ENCODE results near the gene RAB6A.
"Not testable (repeated sequence)": the region's sequence is repeated elsewhere in the genome, so short reads cannot be mapped to it uniquely, and the experiment has no call there.

RAB6A gene

DNA sequence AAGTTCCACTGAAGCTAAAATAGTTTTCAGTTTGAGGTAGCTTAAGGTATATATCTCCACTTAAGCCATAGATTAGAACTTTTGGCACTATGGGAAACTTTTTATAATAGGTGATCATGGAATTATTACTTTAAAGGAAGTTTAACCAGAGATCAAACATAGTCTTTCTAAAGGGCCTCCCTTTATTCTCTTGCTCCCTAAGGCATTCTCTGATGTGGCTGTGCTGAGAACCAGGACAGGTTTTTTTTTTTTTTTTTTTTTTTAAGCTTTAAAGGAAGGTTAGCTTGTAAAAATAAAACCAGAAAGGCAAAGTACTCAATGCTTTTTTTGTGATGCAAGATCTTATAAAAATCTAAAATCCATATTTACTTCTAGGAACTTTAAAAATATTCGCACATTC is 23.9 kb upstream of the RAB6A start:
- no peak for DNase-seq (ENCODE audit: low spot score)
- Mint-ChIP-seq H3K4me1 (ENCODE audit: low read depth) (peaks cover 12% of the 10 kb centered on the region), H3K27me3 (ENCODE audit: low read depth) (no peaks in the 10 kb centered on the region), H3K9me3 (no peaks in the 10 kb centered on the region), H3K4me3 (no peak overlapping the region), H3K36me3 (ENCODE audit: low read depth) (no peaks in the 10 kb centered on the region), H3K27ac (no peak overlapping the region)

- Mint-ChIP-seq H3K27ac (no peak overlapping the region), H3K27me3 (ENCODE audit: low read depth) (no peaks in the 10 kb centered on the region), H3K4me1 (ENCODE audit: low read depth) (peaks cover 12% of the 10 kb centered on the region), H3K4me3 (no peak overlapping the region), H3K36me3 (ENCODE audit: low read depth) (no peaks in the 10 kb centered on the region), H3K9me3 (no peaks in the 10 kb centered on the region)
- DNase-seq (ENCODE audit: low spot score): no peak
Observed at GRCh38 chr11:73784080-73784634, 23.3 kb upstream of the RAB6A start.

- DNase-seq (ENCODE audit: low spot score): no peak
- H3K27me3 Mint-ChIP-seq (ENCODE audit: low read depth): no peaks in the 10 kb centered on the region
- H3K36me3 Mint-ChIP-seq (ENCODE audit: low read depth): no peaks in the 10 kb centered on the region
- no peak overlapping the region for H3K4me3 Mint-ChIP-seq
- H3K27ac Mint-ChIP-seq: no peak overlapping the region
- no peaks in the 10 kb centered on the region for H3K9me3 Mint-ChIP-seq
- H3K4me1 Mint-ChIP-seq (ENCODE audit: low read depth): peaks cover 18% of the 10 kb centered on the region
Observed at GRCh38 chr11:73783483-73784020, 22.7 kb upstream of the RAB6A start.

DNA sequence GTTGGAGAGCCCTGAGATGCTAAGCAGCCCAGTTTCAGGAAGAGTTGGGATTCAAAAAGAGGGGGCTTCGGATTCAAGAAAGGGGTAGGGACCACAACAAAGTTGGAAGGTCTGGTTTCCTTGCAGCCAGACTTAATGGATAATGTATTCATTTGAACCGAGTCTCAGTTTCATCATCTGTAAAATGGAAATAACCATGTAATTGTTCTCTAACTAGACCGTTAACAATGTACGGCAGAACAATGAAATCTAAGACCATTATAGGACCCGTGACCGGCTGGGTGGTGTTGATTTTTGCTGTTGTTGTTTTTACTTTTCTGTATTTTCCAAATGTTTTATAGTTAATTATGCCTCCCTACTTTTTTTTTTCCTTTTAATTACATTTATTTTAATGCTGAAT is 20.4 kb upstream of the RAB6A start:
- H3K36me3 Mint-ChIP-seq (ENCODE audit: low read depth): no peaks in the 10 kb centered on the region
- H3K4me3 Mint-ChIP-seq: no peak overlapping the region
- no peak for DNase-seq (ENCODE audit: low spot score)
- H3K4me1 Mint-ChIP-seq (ENCODE audit: low read depth): peaks cover 19% of the 10 kb centered on the region
- no peaks in the 10 kb centered on the region for H3K27me3 Mint-ChIP-seq (ENCODE audit: low read depth)
- H3K27ac Mint-ChIP-seq: no peak overlapping the region
- no peaks in the 10 kb centered on the region for H3K9me3 Mint-ChIP-seq

GRCh38 chr11:73779084-73779902 is 18.4 kb upstream of the RAB6A start:
- Mint-ChIP-seq H3K27ac (peak overlapping the region; percentile 99), H3K27me3 (ENCODE audit: low read depth) (no peaks in the 10 kb centered on the region), H3K36me3 (ENCODE audit: low read depth) (no peaks in the 10 kb centered on the region), H3K4me3 (peak overlapping the region; percentile 89), H3K9me3 (no peaks in the 10 kb centered on the region), H3K4me1 (ENCODE audit: low read depth) (peaks cover 14% of the 10 kb centered on the region)
- DNase-seq (ENCODE audit: low spot score): peak; percentile 98

- not testable (repeated sequence) for H3K4me1 Mint-ChIP-seq (ENCODE audit: low read depth); DNase-seq (ENCODE audit: low spot score); H3K9me3 Mint-ChIP-seq; H3K27ac Mint-ChIP-seq; H3K4me3 Mint-ChIP-seq; H3K36me3 Mint-ChIP-seq (ENCODE audit: low read depth)
- peaks cover 26% of the 10 kb centered on the region for H3K27me3 Mint-ChIP-seq (ENCODE audit: low read depth)
Observed at GRCh38 chr11:73770811-73771210, 9.9 kb upstream of the RAB6A start.

- no peak overlapping the region for H3K27ac Mint-ChIP-seq
- H3K4me1 Mint-ChIP-seq (ENCODE audit: low read depth): peaks cover 2% of the 10 kb centered on the region
- peaks cover 22% of the 10 kb centered on the region for H3K27me3 Mint-ChIP-seq (ENCODE audit: low read depth)
- no peak overlapping the region for H3K4me3 Mint-ChIP-seq
- no peak for DNase-seq (ENCODE audit: low spot score)
- H3K36me3 Mint-ChIP-seq (ENCODE audit: low read depth): no peaks in the 10 kb centered on the region
- no peaks in the 10 kb centered on the region for H3K9me3 Mint-ChIP-seq
Observed at GRCh38 chr11:73766763-73767162, 5.9 kb upstream of the RAB6A start.

- peaks cover 18% of the 10 kb centered on the region for H3K27me3 Mint-ChIP-seq (ENCODE audit: low read depth)
- no peaks in the 10 kb centered on the region for H3K9me3 Mint-ChIP-seq
- H3K36me3 Mint-ChIP-seq (ENCODE audit: low read depth): peaks cover 9% of the 10 kb centered on the region
- DNase-seq (ENCODE audit: low spot score): no peak
- no peak overlapping the region for H3K4me3 Mint-ChIP-seq
- H3K4me1 Mint-ChIP-seq (ENCODE audit: low read depth): peaks cover 27% of the 10 kb centered on the region
- H3K27ac Mint-ChIP-seq: no peak overlapping the region
Observed at GRCh38 chr11:73762732-73763131, 1.9 kb upstream of the RAB6A start.

- no peaks in the 10 kb centered on the region for H3K9me3 Mint-ChIP-seq
- peaks cover 29% of the 10 kb centered on the region for H3K4me1 Mint-ChIP-seq (ENCODE audit: low read depth)
- H3K4me3 Mint-ChIP-seq: peak overlapping the region; percentile 89
Observed at GRCh38 chr11:73761403-73761945, 600 bp upstream of the RAB6A start.

DNA sequence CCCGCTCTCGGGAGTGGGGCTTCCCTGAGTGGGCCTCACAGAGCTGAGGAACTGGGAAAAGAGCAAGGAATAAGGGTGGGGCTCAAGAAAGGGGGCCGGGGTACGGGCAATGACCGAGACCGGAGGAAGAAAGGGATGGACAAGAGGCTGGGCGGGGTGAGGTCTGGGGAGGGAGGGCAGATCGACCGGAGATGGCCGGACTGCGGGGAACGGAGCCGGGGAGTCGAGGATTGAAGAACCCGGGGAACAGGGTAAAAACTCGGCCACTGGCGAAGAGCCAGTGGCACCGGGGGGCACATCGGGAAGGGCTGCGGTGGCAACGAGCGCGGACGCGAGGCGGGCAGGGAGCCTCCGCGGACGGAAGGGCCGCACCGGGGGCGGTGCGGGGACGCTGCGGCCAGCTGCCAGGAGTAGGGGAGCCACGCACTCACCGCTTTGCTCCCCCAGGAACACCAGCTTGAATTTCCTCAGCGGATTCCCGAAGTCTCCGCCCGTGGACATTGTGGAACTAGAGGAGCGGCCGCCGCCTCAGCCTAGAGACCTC is 667 bp downstream of the RAB6A start:
- no peak for DNase-seq (ENCODE audit: low spot score)
- Mint-ChIP-seq H3K36me3 (ENCODE audit: low read depth) (peaks cover 11% of the 10 kb centered on the region), H3K27me3 (ENCODE audit: low read depth) (peaks cover under 1% of the 10 kb centered on the region), H3K9me3 (no peaks in the 10 kb centered on the region), H3K4me1 (ENCODE audit: low read depth) (peaks cover 32% of the 10 kb centered on the region), H3K4me3 (peak overlapping the region; percentile 89), H3K27ac (peak overlapping the region; percentile 90)

More at GRCh38 chr11:73761403-73761945, 600 bp upstream of the RAB6A start:
- peak overlapping the region; percentile 97 for H3K27ac Mint-ChIP-seq
- DNase-seq (ENCODE audit: low spot score): no peak
- peaks cover 11% of the 10 kb centered on the region for H3K36me3 Mint-ChIP-seq (ENCODE audit: low read depth)
- peaks cover 8% of the 10 kb centered on the region for H3K27me3 Mint-ChIP-seq (ENCODE audit: low read depth)

DNA sequence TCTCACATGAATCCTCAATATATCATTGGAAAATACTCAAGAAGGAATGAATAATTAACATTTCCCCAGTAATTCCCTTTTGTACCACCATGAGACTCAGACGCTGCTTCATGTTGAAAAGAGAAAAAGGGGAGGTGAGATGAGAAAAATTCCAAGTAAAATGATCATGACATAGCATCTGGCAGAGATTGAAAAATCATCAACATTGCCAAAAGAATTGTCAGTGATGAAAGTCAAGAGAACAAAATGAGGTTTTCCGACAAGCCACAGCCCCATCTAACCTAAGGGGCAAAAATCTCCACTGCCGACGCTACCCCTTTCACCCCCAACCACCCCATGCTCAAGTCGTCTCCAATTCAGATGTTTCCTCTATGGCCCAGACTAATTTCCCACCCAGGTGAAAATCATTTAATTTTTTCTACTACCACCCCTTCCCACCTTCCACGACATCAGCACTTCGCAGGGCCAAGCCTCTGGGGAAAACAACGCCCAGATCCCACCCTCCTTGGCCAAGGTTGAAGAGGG is 1.2 kb downstream of the RAB6A start:
- Mint-ChIP-seq H3K36me3 (ENCODE audit: low read depth) (peaks cover 11% of the 10 kb centered on the region), H3K4me3 (peak overlapping the region; percentile 89), H3K9me3 (no peaks in the 10 kb centered on the region), H3K27ac (peak overlapping the region; percentile 90), H3K4me1 (ENCODE audit: low read depth) (peaks cover 32% of the 10 kb centered on the region), H3K27me3 (ENCODE audit: low read depth) (no peaks in the 10 kb centered on the region)
- no peak for DNase-seq (ENCODE audit: low spot score)

DNA sequence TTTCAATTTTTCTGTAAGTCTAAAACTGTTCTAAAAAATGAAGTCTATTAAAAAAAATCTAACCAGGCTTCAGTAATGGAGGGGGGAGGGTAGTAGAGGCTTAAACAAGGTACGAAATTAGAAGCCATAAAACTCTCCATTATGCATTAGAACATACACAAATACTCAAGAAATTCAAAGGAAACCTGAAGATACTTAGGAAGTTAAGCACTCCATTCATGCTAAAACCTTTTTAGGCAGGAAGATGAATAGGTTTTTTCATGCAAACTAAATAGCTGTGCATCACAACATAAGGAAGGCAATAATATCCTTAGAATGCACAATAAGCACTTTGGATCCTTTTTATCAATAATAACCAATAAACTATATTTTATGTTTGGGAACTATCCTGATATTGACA is 2.4 kb downstream of the RAB6A start:
- Mint-ChIP-seq H3K9me3 (no peaks in the 10 kb centered on the region), H3K36me3 (ENCODE audit: low read depth) (peaks cover 12% of the 10 kb centered on the region), H3K4me1 (ENCODE audit: low read depth) (peaks cover 34% of the 10 kb centered on the region), H3K27ac (no peak overlapping the region), H3K27me3 (ENCODE audit: low read depth) (no peaks in the 10 kb centered on the region), H3K4me3 (peak overlapping the region; percentile 89)
- no peak for DNase-seq (ENCODE audit: low spot score)

DNA sequence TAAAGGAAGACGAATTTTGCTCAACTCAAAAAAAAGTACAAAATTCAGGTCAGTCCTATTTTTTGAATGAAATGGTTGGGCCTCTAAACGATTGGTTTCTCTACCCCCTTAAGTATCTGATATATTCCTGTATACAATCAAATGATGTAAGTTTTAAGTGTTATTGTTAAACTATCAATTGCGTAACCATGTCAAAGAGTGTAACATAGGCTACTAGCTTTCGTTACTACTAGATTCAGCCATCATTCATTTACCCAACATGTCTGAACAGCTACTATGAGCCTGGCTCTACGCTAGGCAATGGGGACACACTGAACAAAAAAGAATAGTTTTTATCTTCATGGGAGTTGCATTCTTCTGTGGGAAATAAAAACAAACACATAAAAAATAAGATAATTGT is 3.3 kb downstream of the RAB6A start:
- Mint-ChIP-seq H3K9me3 (no peaks in the 10 kb centered on the region), H3K4me3 (no peak overlapping the region), H3K4me1 (ENCODE audit: low read depth) (peaks cover 32% of the 10 kb centered on the region), H3K27ac (no peak overlapping the region), H3K27me3 (ENCODE audit: low read depth) (no peaks in the 10 kb centered on the region), H3K36me3 (ENCODE audit: low read depth) (peaks cover 12% of the 10 kb centered on the region)
- no peak for DNase-seq (ENCODE audit: low spot score)

- H3K36me3 Mint-ChIP-seq (ENCODE audit: low read depth): peaks cover 16% of the 10 kb centered on the region
- H3K9me3 Mint-ChIP-seq: no peaks in the 10 kb centered on the region
Observed at GRCh38 chr11:73755670-73756069, 5.2 kb downstream of the RAB6A start.

More at GRCh38 chr11:73755670-73756069, 5.2 kb downstream of the RAB6A start:
- H3K27ac Mint-ChIP-seq: no peak overlapping the region
- DNase-seq (ENCODE audit: low spot score): no peak
- no peaks in the 10 kb centered on the region for H3K27me3 Mint-ChIP-seq (ENCODE audit: low read depth)
- H3K4me3 Mint-ChIP-seq: no peak overlapping the region
- H3K4me1 Mint-ChIP-seq (ENCODE audit: low read depth): peaks cover 35% of the 10 kb centered on the region

Measured in T-helper 2 cell treated with Interferon-gamma antibody and Interleukin-4, amounts not matched to agents 5 μg/mL and 100 μg/mL, for 36 hours (primary cell).